ENCODE data around the gene PNMA1.

PNMA1 gene

DNA sequence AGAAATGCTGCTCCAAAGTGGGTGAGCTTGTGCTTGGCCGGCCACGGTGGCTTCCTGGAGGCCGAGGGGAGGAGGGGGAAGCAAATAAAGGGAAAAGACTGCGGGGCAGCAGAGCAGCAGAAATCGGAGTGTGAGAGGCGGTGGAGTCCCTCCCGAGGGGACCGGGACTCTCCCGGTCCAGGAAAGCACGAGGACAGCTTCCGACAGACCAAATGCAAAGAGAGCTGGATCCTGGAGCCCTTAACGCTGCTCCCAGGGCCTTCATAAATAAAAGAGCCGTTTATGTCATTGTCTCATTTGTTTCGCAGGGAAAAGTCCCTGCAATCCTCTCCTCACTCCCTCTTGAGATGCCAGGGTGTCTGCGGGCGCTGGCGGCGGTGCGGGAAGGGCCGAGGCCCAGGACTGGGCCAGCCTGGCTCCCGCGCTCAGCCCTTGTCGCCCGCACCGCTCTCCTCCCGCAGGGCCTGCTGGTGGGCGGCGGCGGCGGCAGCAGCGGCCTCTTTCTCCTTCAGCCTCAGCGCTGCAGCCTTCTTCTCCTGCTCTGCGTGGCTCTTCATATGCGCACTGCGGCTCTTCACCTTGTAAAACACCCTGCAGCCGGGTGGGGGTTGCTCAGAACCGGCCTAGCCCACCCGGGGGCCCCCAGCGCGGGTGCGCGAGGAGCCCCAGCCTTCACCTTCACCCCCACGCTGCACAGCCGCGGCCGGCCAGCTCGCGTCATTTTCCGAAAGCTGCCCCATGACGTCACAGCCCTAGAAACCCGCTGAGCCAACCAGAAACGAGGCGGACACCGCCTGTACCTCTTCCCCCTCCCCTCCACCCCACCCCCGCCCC lies 4.5 kb upstream of the PNMA1 start:
- peaks cover 35 to 80% (median 46%) of the 10 kb centered on the region in 11 experiments; a peak in 20 of 22 replicates for H4K20me1 ChIP-seq
- 0 out of 22 replicates have a peak overlapping the region, but pooled peaks of 1 of the 11 experiments have one; percentile 6 for H3K27ac ChIP-seq
- no peaks in the 10 kb centered on the region for H3K9me3 ChIP-seq (replicated peaks in 1 of 11)
- H3K4me2 ChIP-seq: no peak overlapping the region
- H3K36me3 ChIP-seq: peaks cover 76 to 89% (median 82%) of the 10 kb centered on the region in 11 experiments
- H3K27me3 ChIP-seq: no peaks in the 10 kb centered on the region
- no peak overlapping the region for H3K9ac ChIP-seq
- peaks cover 9 to 27% (median 15%) of the 10 kb centered on the region in 10 experiments for H3K4me1 ChIP-seq
- no peak for TF ChIP-seq Cebpa-rat (IDR thresholded peaks at IDR 0.05)
- no peak overlapping the region for H3K4me3 ChIP-seq

DNA sequence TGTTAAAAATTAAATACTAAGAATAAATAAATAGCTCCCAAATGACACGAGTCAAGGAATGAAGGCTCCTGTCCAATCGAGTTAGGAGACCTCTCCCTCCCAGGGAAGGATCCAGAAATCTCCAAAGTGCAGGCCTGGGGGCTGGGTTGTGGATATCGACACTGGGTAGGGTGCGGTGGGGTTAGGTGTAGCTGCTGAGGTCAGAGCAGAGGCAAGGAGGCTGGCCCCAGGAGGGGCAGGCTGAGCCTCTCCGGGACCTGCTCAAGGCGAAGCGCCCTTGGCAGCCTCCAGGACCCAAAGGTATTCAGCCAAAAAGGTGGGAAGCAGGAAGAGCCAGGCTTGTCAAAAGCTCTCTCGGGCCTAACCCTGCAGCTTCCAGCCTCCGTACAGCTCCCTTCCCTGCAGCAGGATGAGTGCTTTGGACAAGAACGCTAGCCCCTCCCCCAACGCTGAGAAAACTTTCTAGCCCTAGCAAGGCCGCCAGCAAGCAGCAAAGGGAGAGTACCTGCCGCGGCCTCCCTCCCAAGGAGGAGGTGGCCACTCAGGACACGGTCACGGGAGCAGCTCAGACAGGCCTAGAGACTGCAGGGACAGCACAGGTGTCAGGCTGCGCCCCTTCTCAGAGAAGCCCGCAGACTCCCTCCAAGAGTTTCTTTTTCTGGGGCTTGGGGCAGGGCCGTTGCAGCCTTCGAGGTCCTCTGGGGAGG lies 3.7 kb upstream of the PNMA1 start:
- no peak for TF ChIP-seq Cebpa-rat (IDR thresholded peaks at IDR 0.05)
- H3K4me3 ChIP-seq: no peak overlapping the region
- no peak overlapping the region for H3K9ac ChIP-seq
- no peaks in the 10 kb centered on the region for H3K9me3 ChIP-seq (replicated peaks in 1 of 11)
- H3K4me2 ChIP-seq: no peak overlapping the region
- peaks cover 5 to 27% (median 16%) of the 10 kb centered on the region in 10 experiments for H3K4me1 ChIP-seq
- H3K27ac ChIP-seq: 0 out of 22 replicates have a peak overlapping the region, but pooled peaks of 1 of the 11 experiments have one; percentile 6
- peaks cover 68 to 81% (median 74%) of the 10 kb centered on the region in 11 experiments for H3K36me3 ChIP-seq
- H4K20me1 ChIP-seq: peaks cover 35 to 79% (median 46%) of the 10 kb centered on the region in 11 experiments; a peak in 20 of 22 replicates
- peaks cover 0 to 7% (median 5%) of the 10 kb centered on the region in 11 experiments; a peak in 9 of 22 replicates for H3K27me3 ChIP-seq

DNA sequence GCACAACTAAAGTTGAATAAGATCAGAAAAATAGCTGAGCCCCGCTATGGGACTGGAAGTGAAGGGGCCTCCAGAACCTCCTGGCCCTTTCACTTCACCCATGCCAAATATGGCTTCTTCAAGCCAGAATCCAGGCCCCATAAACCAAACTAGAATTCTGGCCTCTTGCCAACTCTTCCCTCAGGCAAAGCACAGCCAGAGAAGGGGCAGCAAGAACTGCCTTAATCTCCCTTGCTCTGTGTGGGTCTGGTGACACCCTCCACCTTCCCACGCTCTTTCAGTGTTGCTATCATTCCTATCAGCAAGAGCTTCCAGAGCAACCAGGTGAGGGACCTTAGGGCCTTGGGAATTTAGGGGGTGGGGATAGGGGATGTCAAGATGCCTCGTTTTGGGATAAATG lies 3.1 kb upstream of the PNMA1 start:
- peaks cover 10 to 32% (median 22%) of the 10 kb centered on the region in 10 experiments for H3K4me1 ChIP-seq
- no peak overlapping the region for H3K4me3 ChIP-seq
- H4K20me1 ChIP-seq: peaks cover 40 to 83% (median 51%) of the 10 kb centered on the region in 11 experiments; a peak in 20 of 22 replicates
- no peaks in the 10 kb centered on the region for H3K9me3 ChIP-seq (replicated peaks in 1 of 11)
- peaks cover 0 to 12% (median 7%) of the 10 kb centered on the region in 11 experiments; a peak in 10 of 22 replicates for H3K27me3 ChIP-seq
- no peak overlapping the region for H3K27ac ChIP-seq
- H3K4me2 ChIP-seq: no peak overlapping the region
- no peak overlapping the region for H3K9ac ChIP-seq
- no peak for TF ChIP-seq Cebpa-rat (IDR thresholded peaks at IDR 0.05)
- H3K36me3 ChIP-seq: peaks cover 62 to 75% (median 68%) of the 10 kb centered on the region in 11 experiments

DNA sequence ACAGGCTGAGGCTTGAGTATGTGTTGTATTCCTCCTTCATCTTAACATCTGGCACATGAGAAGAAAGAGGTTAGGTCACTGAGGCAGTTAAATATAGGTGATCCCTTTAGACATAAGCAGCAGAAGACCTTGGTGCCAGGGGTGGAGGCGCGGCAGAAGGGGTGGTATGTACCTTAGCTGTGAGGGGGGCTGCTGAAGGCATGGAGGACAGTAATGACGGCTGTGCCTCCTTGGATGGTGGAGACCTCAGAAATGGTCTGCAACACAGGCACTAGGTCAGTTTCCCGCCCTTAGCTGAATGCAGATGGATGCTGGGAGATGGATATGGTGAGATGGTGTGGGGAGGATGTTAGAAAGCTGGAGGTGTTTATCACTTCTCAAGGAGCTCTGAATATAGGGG lies 1.5 kb upstream of the PNMA1 start:
- H3K36me3 ChIP-seq: peaks cover 46 to 60% (median 53%) of the 10 kb centered on the region in 11 experiments
- no peaks in the 10 kb centered on the region for H3K9me3 ChIP-seq (replicated peaks in 1 of 11)
- peaks cover 25 to 47% (median 28%) of the 10 kb centered on the region in 10 experiments for H3K4me1 ChIP-seq
- TF ChIP-seq Cebpa-rat (IDR thresholded peaks at IDR 0.05): no peak
- H4K20me1 ChIP-seq: peaks cover 41 to 83% (median 62%) of the 10 kb centered on the region in 11 experiments; a peak in 20 of 22 replicates
- H3K27me3 ChIP-seq: peaks cover 0 to 13% (median 7%) of the 10 kb centered on the region in 11 experiments; a peak in 10 of 22 replicates
- no peak overlapping the region for H3K27ac ChIP-seq
- no peak overlapping the region for H3K9ac ChIP-seq
- no peak overlapping the region for H3K4me2 ChIP-seq
- H3K4me3 ChIP-seq: no peak overlapping the region

DNA sequence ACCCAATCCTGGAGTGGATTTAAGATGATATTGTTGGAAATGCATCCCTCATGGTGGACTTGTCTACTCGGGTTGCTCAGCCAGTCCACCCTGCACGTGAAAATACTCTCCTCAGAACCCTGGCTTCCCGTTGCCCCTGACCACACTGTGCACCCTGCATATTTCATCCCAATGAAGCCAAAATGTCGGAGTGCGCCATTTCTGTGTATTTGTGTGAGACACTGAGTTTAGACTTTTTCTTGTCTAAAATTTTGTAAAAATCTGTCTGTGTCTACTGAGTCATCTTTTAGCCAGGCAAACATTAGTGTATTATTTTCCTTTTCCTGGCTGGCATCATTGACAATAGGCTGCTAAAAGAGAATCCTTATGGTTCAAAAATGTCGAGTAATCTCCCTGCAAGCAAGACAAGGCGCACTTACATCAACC lies 485 bp upstream of the PNMA1 start:
- peaks cover 36 to 74% (median 56%) of the 10 kb centered on the region in 11 experiments; a peak in 20 of 22 replicates for H4K20me1 ChIP-seq
- peak overlapping the region; percentile 81 to 99 (median 96) for H3K4me2 ChIP-seq
- peak overlapping the region; percentile 69 to 86 (median 76); a peak in 18 of 20 replicates for H3K4me3 ChIP-seq
- no peaks in the 10 kb centered on the region for H3K9me3 ChIP-seq (replicated peaks in 1 of 11)
- no peak for TF ChIP-seq Cebpa-rat (IDR thresholded peaks at IDR 0.05)
- H3K36me3 ChIP-seq: peaks cover 36 to 49% (median 42%) of the 10 kb centered on the region in 11 experiments
- peaks cover 0 to 13% (median 7%) of the 10 kb centered on the region in 11 experiments; a peak in 10 of 22 replicates for H3K27me3 ChIP-seq
- peaks cover 25 to 50% (median 29%) of the 10 kb centered on the region in 10 experiments for H3K4me1 ChIP-seq
- H3K9ac ChIP-seq: peak overlapping the region in 8 of 11 experiments; percentile 80 to 89 (median 82); a peak in 9 of 22 replicates
- peak overlapping the region in 1 of 11 experiments; percentile 83; a peak in 2 of 22 replicates for H3K27ac ChIP-seq

DNA sequence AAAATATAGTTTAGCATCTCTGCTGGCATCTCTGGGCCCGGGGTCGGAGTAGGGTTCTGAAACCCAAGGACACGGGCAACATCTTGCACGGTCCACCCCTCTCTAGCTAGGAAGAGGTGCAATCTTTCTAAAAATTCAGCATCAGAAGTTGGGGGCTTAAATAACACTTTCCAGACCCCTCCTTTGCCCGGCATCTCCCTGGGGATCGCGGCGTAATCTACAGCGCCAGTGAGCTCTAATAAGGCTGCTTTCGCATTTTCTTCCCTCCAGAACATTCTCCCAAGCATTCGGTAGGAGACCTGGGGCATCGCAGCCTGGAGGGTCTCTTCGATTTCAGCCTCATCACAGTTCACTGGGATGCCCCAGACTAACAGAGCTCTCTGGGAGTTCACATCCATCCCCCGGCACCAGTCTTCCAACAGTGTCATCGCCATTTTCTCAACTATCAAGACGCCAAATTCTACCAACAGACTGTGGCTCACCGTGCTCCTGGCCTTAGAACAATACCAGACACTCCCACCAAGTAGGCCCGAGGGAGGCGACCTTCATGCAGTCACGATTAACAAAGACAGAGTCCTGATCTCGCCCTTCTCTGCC lies 880 bp downstream of the PNMA1 start:
- Histone ChIP-seq H3K9me3 (replicated peaks in 1 of 11) (no peaks in the 10 kb centered on the region), H3K27ac (peak overlapping the region; percentile 72 to 86 (median 79)), H3K4me1 (peaks cover 25 to 50% (median 29%) of the 10 kb centered on the region in 10 experiments), H3K36me3 (peaks cover 24 to 36% (median 30%) of the 10 kb centered on the region in 11 experiments), H3K9ac (peak overlapping the region; percentile 80 to 89 (median 83)), H3K4me2 (peak overlapping the region; percentile 81 to 99 (median 96)), H3K27me3 (peaks cover 0 to 13% (median 7%) of the 10 kb centered on the region in 11 experiments; a peak in 10 of 22 replicates), H4K20me1 (peaks cover 25 to 62% (median 45%) of the 10 kb centered on the region in 11 experiments; a peak in 20 of 22 replicates), H3K4me3 (peak overlapping the region; percentile 69 to 86 (median 76))
- TF ChIP-seq Cebpa-rat (IDR thresholded peaks at IDR 0.05): no peak

GRCh38 chr14:73712540-73713180 lies 1.5 kb downstream of the PNMA1 start:
- TF ChIP-seq Cebpa-rat (IDR thresholded peaks at IDR 0.05): no peak
- Histone ChIP-seq H3K9me3 (replicated peaks in 1 of 11) (no peaks in the 10 kb centered on the region), H4K20me1 (peaks cover 18 to 56% (median 38%) of the 10 kb centered on the region in 11 experiments; a peak in 20 of 22 replicates), H3K4me3 (peak overlapping the region; percentile 69 to 86 (median 76)), H3K9ac (peak overlapping the region; percentile 80 to 89 (median 83)), H3K4me1 (peaks cover 25 to 50% (median 29%) of the 10 kb centered on the region in 10 experiments), H3K36me3 (peaks cover 18 to 29% (median 23%) of the 10 kb centered on the region in 11 experiments), H3K27me3 (peaks cover 0 to 13% (median 7%) of the 10 kb centered on the region in 11 experiments; a peak in 10 of 22 replicates), H3K27ac (peak overlapping the region in 4 of 11 experiments; percentile 75 to 83 (median 81); a peak in 3 of 22 replicates), H3K4me2 (peak overlapping the region; percentile 81 to 99 (median 96))
